Measurements from ENCODE around the gene PLEKHA7. TPM values are rescaled to one million over a fixed set of nuclear protein-coding genes. Genes with fewer than 3 reads are reported as not detected.

The PLEKHA7 gene
- total and polyA plus RNA-seq, 7 donors, result 0.74 to 2.6 (median 1.2) TPM

GRCh38 chr11:16805938-16806337 lies 208.3 kb downstream of the PLEKHA7 start:
- TF ChIP-seq CTCF (IDR thresholded peaks at IDR 0.05), result no peak

GRCh38 chr11:16804104-16804947 lies 209.9 kb downstream of the PLEKHA7 start:
- Histone ChIP-seq H3K4me3 (no peak overlapping the region), H3K27ac (no peak overlapping the region), H3K36me3 (ENCODE audit: insufficient read depth in 1 of 2, low read depth in 1 of 2) (no peaks in the 10 kb centered on the region), H3K27me3 (ENCODE audit: insufficient read depth in 3 of 3, low read length in 2 of 3) (no peaks in the 10 kb centered on the region), H3K4me1 (peaks cover 16% of the 10 kb centered on the region), H3K9me3 (no peaks in the 10 kb centered on the region)
- TF ChIP-seq CTCF (IDR thresholded peaks at IDR 0.05), result no peak
- DNase-seq (no peak), ATAC-seq (peak; percentile 26 to 55 (median 52))
- intact Hi-C loops (cut with DNase I), result no loop called here
- WGBS, 3 donors, result 33 to 41% (median 37%) methylated on average over 7 of the region's 7 CpGs

More at GRCh38 chr11:16805938-16806337, 208.3 kb downstream of the PLEKHA7 start:
- Histone ChIP-seq H3K36me3 (ENCODE audit: insufficient read depth in 1 of 2, low read depth in 1 of 2) (no peaks in the 10 kb centered on the region), H3K27me3 (ENCODE audit: insufficient read depth in 3 of 3, low read length in 2 of 3) (no peaks in the 10 kb centered on the region), H3K27ac (no peak overlapping the region), H3K4me1 (peaks cover 16% of the 10 kb centered on the region), H3K9me3 (no peaks in the 10 kb centered on the region), H3K4me3 (no peak overlapping the region)
- peak in 2 of 4 donors; percentile 36 to 59 for ATAC-seq
- 50 to 65% (median 60%) methylated on average over 8 of the region's 8 CpGs for WGBS, 3 donors
- intact Hi-C loops (cut with DNase I), result no loop called here
- no peak for DNase-seq

- Histone ChIP-seq H3K9me3 (no peaks in the 10 kb centered on the region), H3K36me3 (ENCODE audit: insufficient read depth in 1 of 2, low read depth in 1 of 2) (no peaks in the 10 kb centered on the region), H3K27me3 (ENCODE audit: insufficient read depth in 3 of 3, low read length in 2 of 3) (no peaks in the 10 kb centered on the region), H3K4me3 (no peak overlapping the region), H3K27ac (no peak overlapping the region), H3K4me1 (peaks cover 16% of the 10 kb centered on the region)
- no peak for DNase-seq
- WGBS, 3 donors, result 78 to 86% (median 83%) methylated on average over 10 of the region's 10 CpGs
- ATAC-seq, result peak in 3 of 4 donors; percentile 45 to 53 (median 52)
- no peak for TF ChIP-seq CTCF (IDR thresholded peaks at IDR 0.05)
- intact Hi-C loops (cut with DNase I), result no loop called here
These were observed 212.8 kb downstream of the PLEKHA7 start for GRCh38 chr11:16801288-16801980.

- H3K9me3 ChIP-seq, result no peaks in the 10 kb centered on the region
- H3K4me3 ChIP-seq, result no peak overlapping the region
- no peak for TF ChIP-seq CTCF (IDR thresholded peaks at IDR 0.05)
- ATAC-seq (no peak), DNase-seq (no peak)
- intact Hi-C loops (cut with DNase I), result no loop called here
- no peaks in the 10 kb centered on the region for H3K27me3 ChIP-seq (ENCODE audit: insufficient read depth in 3 of 3, low read length in 2 of 3)
- H3K4me1 ChIP-seq, result peaks cover 15% of the 10 kb centered on the region
- H3K36me3 ChIP-seq (ENCODE audit: insufficient read depth in 1 of 2, low read depth in 1 of 2), result no peaks in the 10 kb centered on the region
- H3K27ac ChIP-seq, result no peak overlapping the region
These were observed 213.8 kb downstream of the PLEKHA7 start for GRCh38 chr11:16800382-16800781.
